Measurements from ENCODE around the gene LILRB5. TPM values are rescaled to one million over a fixed set of nuclear protein-coding genes. Genes with fewer than 3 reads are reported as not detected.
"Not testable (repeated sequence)": the region's sequence is repeated elsewhere in the genome, so short reads cannot be mapped to it uniquely, and the experiment has no call there.

The LILRB5 gene
- polyA plus RNA-seq, 3 donors from 2014 or later = not detected

DNA sequence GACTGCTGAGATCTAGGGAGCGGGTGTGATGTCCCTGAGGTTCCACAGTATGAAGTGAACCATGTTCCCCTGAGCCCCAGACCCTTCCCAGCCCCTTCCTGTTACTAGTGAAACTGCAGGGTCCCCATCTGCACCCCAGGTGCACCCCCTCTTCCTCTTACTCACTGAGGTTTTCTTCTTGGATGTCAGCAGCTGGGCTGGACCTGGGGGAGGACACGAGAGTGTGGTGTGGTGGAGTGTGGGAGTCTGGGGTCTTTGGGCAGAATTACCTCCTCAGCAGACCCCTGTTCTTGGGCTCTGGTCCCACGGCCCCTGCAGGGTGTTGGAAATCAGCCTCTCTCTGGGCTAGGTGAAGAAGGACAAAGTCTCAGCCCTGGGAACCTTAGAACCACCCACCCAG lies 11.1 kb downstream of the LILRB5 start:
- H3K9me3 Mint-ChIP-seq = no peaks in the 10 kb centered on the region
- H3K27ac Mint-ChIP-seq = no peak overlapping the region
- no peaks in the 10 kb centered on the region for H3K27me3 Mint-ChIP-seq (ENCODE audit: low read depth in 3 of 3)
- no peak overlapping the region for H3K4me3 Mint-ChIP-seq
- no peak for DNase-seq
- H3K4me1 Mint-ChIP-seq = peaks cover 16% of the 10 kb centered on the region in 2 donors
- no peaks in the 10 kb centered on the region for H3K36me3 Mint-ChIP-seq

DNA sequence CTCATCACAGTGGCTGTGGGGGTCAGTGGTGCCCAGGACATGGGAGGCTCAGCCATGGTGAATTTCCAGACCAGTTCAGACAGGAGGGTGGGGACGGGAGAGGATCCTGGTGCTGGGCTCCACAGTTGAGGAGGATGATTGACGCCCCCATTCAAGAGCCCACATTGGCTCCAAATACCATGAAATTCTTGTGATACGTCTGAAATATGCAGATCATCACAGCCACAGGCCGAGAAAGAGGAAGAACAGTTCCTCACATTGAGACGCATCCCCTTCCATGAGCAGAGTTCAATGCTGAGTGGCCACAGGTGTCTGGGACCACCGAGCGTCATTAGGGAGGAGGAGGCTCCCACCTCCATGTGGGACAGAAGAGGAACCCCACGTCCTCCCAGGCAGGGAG lies 13.3 kb downstream of the LILRB5 start:
- not testable (repeated sequence) for H3K9me3 Mint-ChIP-seq; H3K36me3 Mint-ChIP-seq; H3K27ac Mint-ChIP-seq; DNase-seq; H3K27me3 Mint-ChIP-seq (ENCODE audit: low read depth in 3 of 3); H3K4me3 Mint-ChIP-seq
- H3K4me1 Mint-ChIP-seq = peaks cover 16% of the 10 kb centered on the region in 2 donors

DNA sequence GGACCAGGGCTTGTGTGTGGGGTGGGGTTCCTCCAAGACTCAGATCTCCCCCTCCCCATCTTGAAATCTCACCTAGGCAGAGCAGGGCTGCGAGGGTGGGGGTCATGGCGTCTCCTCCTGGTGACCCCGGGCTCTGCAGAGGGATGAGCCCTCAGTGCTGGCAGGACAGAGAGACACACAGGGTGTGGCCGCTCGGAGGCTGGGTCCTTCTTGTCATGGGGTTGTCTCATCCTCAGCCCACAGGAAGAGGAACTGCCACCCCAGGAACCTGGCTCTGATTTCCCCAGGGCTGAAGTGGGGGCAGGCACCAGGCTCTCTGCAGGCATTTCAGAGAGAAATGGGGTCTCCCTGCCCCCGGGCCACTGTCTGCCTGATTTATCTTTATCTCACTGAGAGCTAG lies 14.4 kb downstream of the LILRB5 start, which contains the start of gene LILRA6:
Gene LILRA6 (minus strand): TSS at position 145 of the 400 bp plus-strand sequence.
- not testable (repeated sequence) for DNase-seq; H3K4me3 Mint-ChIP-seq; H3K9me3 Mint-ChIP-seq; H3K4me1 Mint-ChIP-seq; H3K36me3 Mint-ChIP-seq; H3K27ac Mint-ChIP-seq; H3K27me3 Mint-ChIP-seq (ENCODE audit: low read depth in 3 of 3)

DNA sequence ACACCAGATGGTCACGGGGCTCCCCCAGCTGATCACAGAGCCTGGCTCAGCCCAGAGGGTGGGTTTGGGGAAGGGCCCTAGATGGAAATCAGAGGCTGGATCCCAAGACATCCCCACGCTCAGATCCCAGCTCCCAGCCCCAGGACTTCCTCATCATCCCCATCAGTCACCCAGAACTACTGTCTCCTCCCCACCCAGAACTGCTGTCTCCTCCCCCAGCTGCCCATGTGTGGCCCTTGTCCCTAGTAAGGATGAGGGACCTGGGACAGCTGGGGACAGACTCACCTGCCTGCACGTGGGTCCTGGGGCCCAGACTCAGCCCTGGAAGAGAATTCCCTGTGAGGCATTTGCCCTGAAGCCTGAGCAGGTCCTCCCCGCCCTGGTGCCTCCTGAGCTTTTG lies 14.8 kb downstream of the LILRB5 start:
- not testable (repeated sequence) for H3K27me3 Mint-ChIP-seq (ENCODE audit: low read depth in 3 of 3); H3K27ac Mint-ChIP-seq; H3K4me3 Mint-ChIP-seq; DNase-seq; H3K4me1 Mint-ChIP-seq; H3K36me3 Mint-ChIP-seq; H3K9me3 Mint-ChIP-seq

DNA sequence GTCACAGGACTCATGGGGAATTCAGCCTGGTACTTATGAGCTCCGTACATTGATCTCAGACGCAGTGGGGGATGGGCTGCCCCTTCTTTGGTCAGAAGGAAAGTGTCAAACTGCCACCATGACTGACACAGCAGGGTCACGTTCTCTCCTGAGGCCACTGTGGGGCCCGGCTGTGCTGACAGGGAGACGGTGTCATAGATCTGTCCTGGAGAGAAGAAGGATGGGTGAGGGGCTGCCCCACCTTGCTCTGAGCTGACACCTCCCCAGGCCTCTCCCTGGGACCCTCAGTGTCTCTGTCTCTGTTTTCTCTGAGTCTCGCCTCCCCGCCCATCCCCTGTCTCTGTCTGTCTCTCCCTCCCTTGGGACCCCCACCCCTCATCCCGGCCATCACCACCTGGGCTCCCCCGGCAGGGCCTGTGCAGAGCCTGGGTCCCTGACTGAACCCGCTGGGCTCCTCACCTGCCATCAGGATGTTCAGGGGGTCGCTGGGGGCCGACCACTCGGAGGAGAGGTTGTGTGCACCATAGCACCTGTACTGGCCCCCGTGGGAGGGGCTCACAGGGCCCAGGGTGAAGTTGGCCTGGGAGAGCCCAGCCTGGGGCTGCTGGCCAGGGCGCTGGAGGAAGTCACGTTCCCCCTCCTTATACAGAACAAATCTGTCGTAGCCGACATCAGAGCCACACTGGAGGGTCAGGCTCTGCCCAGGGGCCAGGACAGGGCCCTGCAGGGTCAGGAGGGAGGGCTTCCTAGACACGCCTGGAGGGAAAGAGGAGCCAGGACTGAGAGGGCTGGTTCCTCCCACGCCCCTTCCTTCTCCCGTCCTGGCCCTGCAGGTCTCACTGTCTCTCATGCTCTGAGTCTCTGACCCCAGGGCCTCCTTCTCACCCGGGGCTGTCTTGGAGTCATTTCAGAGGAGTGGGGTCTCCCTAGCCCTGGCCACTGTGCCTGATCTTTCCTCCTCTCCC lies 16.4 kb downstream of the LILRB5 start:
- not testable (repeated sequence) for H3K4me3 Mint-ChIP-seq; H3K27ac Mint-ChIP-seq; H3K27me3 Mint-ChIP-seq (ENCODE audit: low read depth in 3 of 3); H3K36me3 Mint-ChIP-seq; H3K9me3 Mint-ChIP-seq; H3K4me1 Mint-ChIP-seq; DNase-seq

DNA sequence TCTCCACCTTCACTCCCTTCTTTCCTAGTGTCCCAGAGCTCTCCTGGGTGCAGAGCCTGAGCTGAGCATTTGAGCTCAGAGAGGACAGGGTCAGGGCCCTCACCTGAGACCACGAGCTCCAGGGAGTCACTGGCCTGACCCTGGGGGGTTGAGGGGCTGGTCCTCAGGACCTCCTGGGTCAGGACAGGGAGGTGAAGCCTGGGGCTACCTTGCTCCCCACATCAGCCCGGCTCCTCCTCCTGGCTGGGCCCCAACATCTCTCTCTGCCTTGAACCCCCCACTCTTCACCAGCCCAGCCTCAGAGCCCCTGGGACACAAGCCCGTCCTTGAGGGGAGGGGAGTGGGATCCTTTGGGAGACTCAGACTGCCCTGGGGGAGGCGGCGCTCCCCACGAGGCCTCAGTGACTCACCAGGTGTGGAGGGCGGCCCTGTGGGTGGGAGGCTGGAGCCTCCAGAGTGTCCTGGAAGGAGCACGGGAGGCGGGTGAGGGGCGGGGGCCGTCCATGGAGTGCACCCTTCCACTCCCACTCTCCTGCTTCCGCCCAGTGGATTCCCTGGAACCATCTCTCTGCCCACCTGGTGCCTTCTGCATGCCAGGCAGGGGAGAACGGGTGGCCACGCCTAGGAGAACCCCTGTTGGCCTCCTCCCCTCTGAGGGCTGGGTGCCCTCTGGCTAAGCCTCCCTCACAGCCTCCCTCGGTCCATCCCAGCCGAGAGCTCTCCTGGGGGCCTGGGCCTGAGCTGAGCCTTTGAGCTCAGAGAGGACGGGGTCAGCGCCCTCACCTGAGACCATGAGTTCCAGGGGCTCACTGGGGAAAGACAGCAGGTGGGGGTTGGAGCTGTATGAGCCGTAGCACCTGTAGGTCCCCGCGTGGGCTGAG lies 17.3 kb downstream of the LILRB5 start:
- not testable (repeated sequence) for H3K36me3 Mint-ChIP-seq, DNase-seq, H3K27ac Mint-ChIP-seq

DNA sequence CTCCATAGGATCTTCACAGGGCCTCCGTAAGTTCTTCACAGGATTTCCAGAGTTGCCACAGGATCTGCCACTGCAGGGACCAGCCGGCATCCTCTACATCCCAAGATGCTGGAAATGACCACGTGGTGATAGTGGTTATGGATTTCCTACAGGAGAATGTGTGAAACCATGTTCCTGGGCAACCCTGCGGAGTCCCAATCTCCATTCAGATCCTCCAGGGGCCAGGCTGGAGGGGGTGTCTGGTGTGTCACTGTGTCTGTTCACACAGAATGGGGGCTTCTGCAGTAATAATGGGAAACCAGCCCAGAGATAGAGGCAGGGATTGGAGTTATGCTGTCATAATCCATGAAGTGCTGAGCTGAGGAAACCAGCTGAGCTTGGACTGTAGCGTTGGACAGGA lies 23.1 kb downstream of the LILRB5 start:
- Mint-ChIP-seq H3K4me1 (peaks cover 0 to 4% of the 10 kb centered on the region in 2 donors), H3K27ac (no peak overlapping the region), H3K4me3 (no peak overlapping the region), H3K36me3 (no peaks in the 10 kb centered on the region), H3K27me3 (ENCODE audit: low read depth in 3 of 3) (peaks cover 3 to 14% (median 7%) of the 10 kb centered on the region in 3 donors), H3K9me3 (peaks cover 0 to 2% (median 0%) of the 10 kb centered on the region in 6 donors)
- DNase-seq = no peak

More for the DNA sequence above, 17.3 kb downstream of the LILRB5 start:
- not testable (repeated sequence) for H3K4me1 Mint-ChIP-seq; H3K27me3 Mint-ChIP-seq (ENCODE audit: low read depth in 3 of 3); H3K9me3 Mint-ChIP-seq; H3K4me3 Mint-ChIP-seq

DNA sequence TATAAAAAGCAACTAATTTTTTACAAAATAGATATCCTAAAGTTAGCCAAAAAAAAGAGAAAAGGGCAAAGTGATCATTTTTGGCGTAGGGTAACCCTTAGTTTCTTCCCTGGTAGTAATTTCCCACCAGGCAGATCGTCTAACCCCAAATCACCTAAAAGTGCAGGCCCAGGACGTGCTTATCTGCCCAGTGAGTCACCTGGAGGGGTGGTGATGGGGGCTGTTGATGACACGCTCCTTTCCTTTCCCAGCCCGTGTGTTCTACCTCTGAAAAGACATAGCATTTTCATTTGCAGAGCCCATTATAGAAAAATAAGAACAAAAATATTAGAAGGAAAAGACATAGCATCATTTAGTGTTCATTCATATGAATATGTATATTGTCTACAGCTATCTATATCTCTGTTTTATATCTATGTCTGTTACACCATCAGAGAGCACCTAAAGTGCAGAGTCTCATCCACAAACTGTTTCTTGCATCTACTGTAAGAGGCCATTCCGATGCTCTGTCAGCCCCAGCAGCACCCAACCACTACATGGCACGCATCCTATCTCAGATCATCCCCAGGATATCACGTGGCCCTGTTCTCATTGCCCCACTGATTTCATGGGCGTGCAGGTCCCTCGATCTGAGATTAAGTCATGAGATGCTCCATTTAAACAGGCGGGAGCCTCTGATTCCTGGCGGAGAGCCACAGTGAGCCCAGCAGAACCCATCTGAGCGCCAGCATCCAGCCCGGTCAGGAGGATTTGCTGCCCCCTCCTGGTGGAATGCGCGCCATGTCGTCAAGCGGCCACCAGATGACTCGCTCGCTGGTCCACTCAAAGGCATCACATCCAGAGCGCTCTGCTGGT lies 25.8 kb downstream of the LILRB5 start:
- H3K9me3 Mint-ChIP-seq = peaks cover 0 to 2% (median 0%) of the 10 kb centered on the region in 6 donors
- peak overlapping the region in 1 of 6 donors; percentile 76 for H3K27ac Mint-ChIP-seq
- H3K27me3 Mint-ChIP-seq (ENCODE audit: low read depth in 3 of 3) = peaks cover 3 to 15% (median 7%) of the 10 kb centered on the region in 3 donors
- H3K36me3 Mint-ChIP-seq = no peaks in the 10 kb centered on the region
- DNase-seq = peak; percentile 70 to 82 (median 82)
- H3K4me1 Mint-ChIP-seq = peaks cover 0 to 4% of the 10 kb centered on the region in 2 donors
- no peak overlapping the region for H3K4me3 Mint-ChIP-seq

DNA sequence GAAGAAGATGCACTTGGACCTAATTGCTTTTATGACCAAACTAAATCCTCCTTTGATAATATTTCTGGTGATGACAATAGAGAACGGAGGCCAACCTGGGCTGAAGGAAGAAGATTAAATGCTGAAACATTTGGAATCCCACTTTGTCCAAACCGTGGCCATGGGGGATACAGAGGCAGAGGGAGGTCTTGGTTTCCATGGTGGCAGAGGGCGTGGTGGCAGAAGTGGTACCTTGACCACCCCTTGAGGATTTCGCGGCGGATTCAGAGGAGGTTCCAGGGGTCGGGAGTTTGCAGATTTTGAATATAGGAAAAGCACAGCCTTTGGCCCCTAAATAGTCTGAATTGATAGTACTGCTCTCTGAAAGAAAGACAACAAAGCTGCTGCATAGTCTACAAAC lies 27.0 kb downstream of the LILRB5 start:
- H3K36me3 Mint-ChIP-seq = no peaks in the 10 kb centered on the region

DNA sequence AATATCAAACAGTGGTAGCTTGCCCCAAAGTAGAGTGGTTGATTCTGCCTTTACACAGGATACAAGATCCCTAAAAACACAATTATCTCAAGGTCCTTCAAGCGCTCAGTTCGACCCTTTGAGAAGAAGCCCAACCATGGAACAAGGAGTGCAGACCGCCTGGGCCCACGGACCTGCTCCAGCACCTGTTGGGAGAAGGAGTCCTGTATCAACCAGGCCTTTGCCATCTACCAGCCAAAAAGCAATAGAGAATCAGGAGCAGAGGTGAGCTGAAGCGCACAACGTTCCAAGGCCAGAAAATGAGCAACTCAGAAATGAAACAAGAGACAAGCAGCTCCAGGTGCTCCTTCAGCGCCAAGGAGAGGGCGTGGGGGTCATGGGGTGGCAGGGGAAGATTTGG lies 27.9 kb downstream of the LILRB5 start:
- no peak overlapping the region for H3K4me3 Mint-ChIP-seq
- no peak overlapping the region for H3K27ac Mint-ChIP-seq
- peaks cover 0 to 4% of the 10 kb centered on the region in 2 donors for H3K4me1 Mint-ChIP-seq
- peaks cover 0 to 2% (median 0%) of the 10 kb centered on the region in 6 donors for H3K9me3 Mint-ChIP-seq
- peaks cover 3 to 15% (median 3%) of the 10 kb centered on the region in 3 donors for H3K27me3 Mint-ChIP-seq (ENCODE audit: low read depth in 3 of 3)
- H3K36me3 Mint-ChIP-seq = no peaks in the 10 kb centered on the region
- DNase-seq = no peak

More for the DNA sequence above, 27.0 kb downstream of the LILRB5 start:
- peaks cover 0 to 4% of the 10 kb centered on the region in 2 donors for H3K4me1 Mint-ChIP-seq
- H3K27ac Mint-ChIP-seq = no peak overlapping the region
- H3K27me3 Mint-ChIP-seq (ENCODE audit: low read depth in 3 of 3) = peaks cover 3 to 15% (median 3%) of the 10 kb centered on the region in 3 donors
- DNase-seq = no peak
- peaks cover 0 to 2% (median 0%) of the 10 kb centered on the region in 6 donors for H3K9me3 Mint-ChIP-seq
- no peak overlapping the region for H3K4me3 Mint-ChIP-seq

DNA sequence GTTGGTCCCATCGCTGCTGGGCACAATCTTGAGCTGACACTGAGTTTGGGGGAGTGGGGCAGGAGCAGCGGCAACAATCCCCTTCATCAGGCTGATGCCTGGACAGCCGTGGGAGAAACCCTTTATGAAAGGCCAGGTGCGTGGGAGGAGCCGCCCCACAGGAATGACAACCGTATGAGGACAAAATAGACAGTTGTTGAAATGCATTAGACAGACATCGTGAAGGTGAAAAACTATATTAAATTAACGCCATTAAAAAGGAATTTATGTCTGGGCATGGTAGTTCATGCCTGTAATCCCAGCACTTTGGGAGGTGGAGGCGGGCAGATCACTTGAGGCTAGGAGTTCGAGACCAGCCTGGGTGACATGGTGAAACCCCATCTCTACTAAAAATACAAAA lies 32.5 kb downstream of the LILRB5 start:
- not testable (repeated sequence) for DNase-seq; H3K9me3 Mint-ChIP-seq; H3K27me3 Mint-ChIP-seq (ENCODE audit: low read depth in 3 of 3); H3K4me3 Mint-ChIP-seq; H3K27ac Mint-ChIP-seq; H3K4me1 Mint-ChIP-seq; H3K36me3 Mint-ChIP-seq

DNA sequence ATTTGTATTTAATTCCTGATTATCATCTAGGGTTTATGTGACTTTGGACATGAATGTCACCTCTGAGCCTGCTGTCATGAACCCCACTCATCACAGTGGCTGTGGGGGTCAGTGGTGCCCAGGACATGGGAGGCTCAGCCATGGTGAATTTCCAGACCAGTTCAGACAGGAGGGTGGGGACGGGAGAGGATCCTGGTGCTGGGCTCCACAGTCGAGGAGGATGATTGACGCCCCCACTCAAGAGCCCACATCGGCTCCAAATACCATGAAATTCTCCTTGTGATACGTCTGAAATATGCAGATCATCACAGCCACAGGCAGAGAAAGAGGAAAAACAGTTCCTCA lies 33.2 kb downstream of the LILRB5 start:
- not testable (repeated sequence) for H3K4me3 Mint-ChIP-seq; H3K27ac Mint-ChIP-seq; H3K27me3 Mint-ChIP-seq (ENCODE audit: low read depth in 3 of 3); H3K36me3 Mint-ChIP-seq; H3K4me1 Mint-ChIP-seq; DNase-seq; H3K9me3 Mint-ChIP-seq

DNA sequence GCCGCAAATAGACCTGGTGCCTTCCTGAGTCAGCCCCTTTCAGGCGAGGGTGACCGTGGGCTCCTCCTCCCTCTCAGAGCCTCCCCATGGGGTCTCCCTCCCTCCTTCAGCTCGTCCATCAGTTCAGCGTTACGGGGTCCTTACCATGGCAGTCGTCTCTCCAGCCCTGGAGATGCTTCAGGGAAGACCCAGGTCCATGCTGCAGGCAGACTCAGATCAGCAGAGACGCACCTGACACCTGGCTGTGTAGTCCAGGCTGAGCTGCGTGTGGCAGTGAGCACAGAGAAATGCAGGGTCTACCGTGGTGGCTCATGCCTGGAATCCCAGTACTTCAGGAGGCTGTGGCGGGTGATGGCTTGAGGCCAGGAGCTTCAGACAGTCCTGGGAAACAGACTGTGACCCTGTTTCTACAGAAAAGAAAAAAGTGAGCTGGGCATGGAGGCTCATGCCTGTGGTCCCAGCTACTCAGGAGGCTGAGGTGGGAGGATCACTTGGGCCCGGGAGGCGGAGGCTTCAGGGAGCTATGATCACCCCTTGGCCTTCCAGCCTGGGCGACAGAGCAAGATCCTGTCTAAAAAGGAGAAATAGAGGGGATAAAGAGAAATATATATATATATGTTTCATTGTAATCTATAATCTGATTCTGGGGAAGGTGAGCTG lies 33.7 kb downstream of the LILRB5 start:
- not testable (repeated sequence) for H3K36me3 Mint-ChIP-seq; DNase-seq; H3K4me1 Mint-ChIP-seq; H3K27me3 Mint-ChIP-seq (ENCODE audit: low read depth in 3 of 3); H3K4me3 Mint-ChIP-seq; H3K9me3 Mint-ChIP-seq
- peak overlapping the region in 1 of 6 donors; percentile 85 for H3K27ac Mint-ChIP-seq
